Stimulated activated CD8-positive, alpha-beta memory T cell treated with anti-CD3 and anti-CD28 coated beads, Interleukin-12 subunit alpha, Interleukin-12 subunit beta, amount 100 ng/mL, for 24 hours (primary cell): ENCODE measurements around the gene FH.

Source experiments
- DNase-seq: peaks from one replicate; pipeline ENCODE4 v3.0.0-alpha.2; 2020; ENCODE audit errors: extremely low read depth

The FH gene

GRCh38 chr1:241521718-241522117, 2.2 kb upstream of the FH start:
- DNase-seq: no peak

- no peak for DNase-seq
These were observed 518 bp upstream of the FH start for GRCh38 chr1:241520080-241520465.

DNA sequence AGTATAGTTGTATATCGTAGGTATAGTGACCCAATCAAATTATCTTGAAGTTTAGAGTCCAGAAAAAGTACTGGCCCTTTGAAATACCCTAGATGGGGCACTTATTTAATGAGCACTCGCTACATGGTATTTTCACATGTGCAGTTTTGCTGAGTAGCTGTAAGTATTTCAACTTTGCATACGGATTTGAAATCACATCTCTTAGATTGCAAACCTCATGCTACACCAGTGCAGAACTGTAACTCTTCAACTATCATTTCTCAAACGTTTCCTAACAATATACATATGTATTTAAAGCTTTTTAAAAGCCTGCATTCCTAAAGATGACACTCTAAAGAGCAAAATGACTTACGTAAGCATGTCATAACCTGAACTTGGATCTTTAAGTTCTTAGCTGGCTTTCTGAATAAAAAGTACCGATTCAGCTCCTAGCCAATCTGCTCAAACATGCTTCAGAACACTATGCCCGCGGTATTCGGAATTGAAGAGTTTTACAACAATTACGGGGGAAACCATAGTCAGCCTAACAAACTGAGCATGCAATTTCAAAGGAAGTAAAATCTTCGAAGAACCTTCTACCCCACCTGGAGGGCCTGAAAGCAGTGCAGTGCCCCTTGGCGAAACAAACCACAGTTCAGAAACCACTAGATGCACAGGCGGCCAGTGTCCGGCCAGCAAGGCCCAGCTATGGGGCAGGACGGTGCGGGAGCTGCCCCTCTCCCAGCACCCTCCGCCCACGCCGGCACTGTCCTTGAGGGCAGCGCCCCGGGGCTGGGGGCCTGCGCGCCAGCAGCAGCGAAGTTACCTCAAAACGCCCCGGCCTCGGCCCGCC, 863 bp downstream of the FH start:
- DNase-seq: no peak

GRCh38 chr1:241513378-241513777, 6.2 kb downstream of the FH start:
- no peak for DNase-seq

DNA sequence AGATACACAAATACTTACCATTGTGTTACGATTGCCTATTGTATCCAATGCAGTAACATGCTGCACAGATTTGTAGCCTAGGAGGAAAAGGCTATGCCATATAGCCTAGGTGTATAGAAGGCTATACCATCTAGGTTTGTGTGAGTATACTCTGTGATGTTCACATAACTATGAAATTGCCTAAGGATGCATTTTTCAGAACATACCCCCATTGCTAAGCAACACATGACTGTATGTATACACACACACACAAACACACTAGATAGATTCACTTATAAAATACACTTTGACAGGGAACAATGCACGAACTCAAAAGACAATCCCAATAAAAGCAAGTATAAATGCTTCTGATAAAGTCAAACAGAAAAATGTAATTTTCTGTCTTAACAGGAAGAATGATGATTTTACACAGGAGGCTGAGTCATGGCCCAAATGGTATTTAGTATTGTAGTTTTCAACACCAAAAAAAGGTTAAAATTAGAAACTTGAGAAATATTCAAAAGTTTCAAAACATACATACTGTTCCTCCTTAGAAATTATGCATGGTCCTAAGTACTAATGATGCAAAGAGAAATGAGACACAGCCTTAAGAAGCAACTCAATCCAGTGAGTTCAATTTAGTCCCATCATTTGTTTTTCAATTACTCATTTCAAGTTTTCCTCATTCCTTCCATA, 12.2 kb downstream of the FH start:
- DNase-seq: no peak

- no peak for DNase-seq
These were observed 16.1 kb downstream of the FH start for GRCh38 chr1:241503444-241503843.

DNA sequence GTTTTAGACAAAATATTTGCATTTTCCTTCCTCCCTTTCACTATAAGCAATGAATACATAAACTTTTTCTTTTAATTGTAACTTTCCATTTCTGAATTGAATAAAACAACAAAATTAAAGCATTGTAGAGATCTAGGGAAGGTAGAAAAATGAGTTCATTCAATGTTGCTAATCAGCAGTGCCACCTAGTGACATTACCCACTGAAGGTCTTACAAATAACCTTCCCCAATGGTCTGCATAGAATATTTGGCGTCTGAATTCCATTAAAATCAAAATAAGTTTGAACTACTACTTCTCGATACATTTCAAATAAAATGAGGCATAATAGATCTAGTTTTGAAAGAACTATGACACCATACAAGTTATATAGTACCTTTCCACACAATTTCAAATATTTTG, 19.6 kb downstream of the FH start:
- DNase-seq: no peak

DNA sequence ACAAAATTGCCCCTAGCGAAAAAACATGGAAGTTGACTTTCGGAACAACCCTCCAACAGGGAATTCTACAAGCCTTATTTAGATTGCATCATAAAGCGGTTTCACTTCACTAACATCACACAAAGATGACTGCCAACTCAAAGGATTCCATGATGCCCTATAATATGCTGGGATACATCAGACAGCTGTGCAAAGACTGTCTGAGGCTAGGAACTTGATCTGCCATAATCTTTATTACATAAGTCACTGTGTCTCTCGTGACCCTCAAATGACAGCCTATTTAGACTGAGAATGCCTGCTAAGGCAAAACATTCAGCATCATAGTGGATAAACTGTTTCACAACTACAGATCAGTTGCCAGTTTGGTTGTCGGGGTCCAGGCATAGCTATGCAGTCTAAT, 23.8 kb downstream of the FH start:
- DNase-seq: no peak

GRCh38 chr1:241488739-241489138, 30.8 kb downstream of the FH start:
- DNase-seq: no peak

DNA sequence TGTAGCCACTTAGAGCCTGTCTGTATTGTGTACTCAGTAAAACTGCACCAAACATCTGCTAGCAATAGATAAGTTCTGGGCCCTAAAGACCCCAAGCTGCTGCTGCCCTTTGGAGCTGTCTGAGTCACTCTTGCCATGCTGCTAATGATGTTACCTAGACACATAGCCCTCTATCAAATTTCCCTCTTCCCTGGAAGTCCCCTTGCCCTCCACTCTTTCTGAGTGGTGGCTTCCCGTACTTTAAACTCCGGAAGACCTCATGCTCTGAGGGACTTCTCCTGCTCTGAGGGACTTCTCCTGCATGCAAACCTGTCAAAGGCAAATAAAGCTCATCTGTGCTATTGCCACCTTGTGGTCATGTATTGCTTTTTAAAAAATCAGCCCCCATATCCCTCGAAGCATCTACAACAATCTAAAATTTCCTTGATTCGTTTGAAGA, 34.0 kb downstream of the FH start:
- DNase-seq: no peak

DNA sequence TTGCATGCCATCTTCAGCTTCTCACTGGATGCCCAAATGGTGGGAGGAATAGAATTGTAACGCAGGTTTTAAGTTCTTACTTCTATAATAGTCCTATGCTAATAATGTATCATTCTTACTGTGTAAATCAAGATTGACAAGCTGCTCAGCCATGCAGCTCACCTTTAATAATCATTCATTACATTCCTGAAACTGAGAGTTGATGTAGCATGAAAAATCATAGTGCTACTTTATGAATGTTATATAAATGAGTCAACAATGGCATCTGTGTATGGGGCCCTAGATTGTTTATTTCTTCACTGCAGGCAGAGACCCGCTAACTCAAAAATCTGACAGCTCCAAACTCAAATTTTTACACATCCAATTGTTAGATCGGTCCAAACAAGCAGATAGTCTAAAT, 34.4 kb downstream of the FH start:
- no peak for DNase-seq

GRCh38 chr1:241482761-241483250, 36.7 kb downstream of the FH start:
- no peak for DNase-seq

DNA sequence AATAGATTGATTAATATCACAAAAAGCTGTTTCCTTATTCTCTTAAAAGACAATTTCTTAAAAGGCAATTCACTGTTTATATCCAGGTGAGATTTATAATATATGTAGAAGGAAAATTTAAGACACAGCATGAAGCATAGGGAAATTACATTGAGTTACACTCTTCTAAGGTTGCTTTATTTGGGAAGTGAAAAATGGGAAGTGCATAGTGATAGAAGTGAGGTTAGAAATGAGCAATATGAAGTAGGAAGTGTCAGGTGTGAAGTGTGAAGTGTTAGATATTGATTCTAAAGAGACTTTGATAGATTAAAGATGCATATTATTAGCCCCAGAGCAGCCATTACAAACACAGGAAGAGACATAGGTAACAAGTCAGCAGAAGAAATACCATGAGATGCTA, 40.3 kb downstream of the FH start:
- no peak for DNase-seq

GRCh38 chr1:241475671-241476070, 43.9 kb downstream of the FH start:
- no peak for DNase-seq

DNA sequence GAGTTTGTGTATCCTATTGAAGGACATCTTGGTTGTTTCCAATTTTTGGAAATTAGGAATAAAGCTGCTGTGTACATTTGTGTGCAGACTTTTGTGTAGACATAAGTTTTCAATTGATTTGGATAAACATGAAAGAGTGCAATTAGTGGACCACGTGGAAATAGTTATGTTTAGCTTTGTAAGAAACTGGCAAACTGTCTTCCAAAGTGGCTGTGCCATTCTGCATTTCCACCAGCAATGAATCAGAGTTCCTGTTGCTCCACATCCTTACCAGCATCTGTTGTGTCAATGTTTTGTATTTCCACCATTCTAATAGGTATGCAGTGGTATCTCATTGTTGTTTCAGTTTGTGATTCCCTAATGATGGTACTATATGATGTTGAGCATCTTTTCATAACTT, 46.5 kb downstream of the FH start:
- DNase-seq: no peak

- no peak for DNase-seq
These were observed 48.5 kb downstream of the FH start for GRCh38 chr1:241470908-241471590.

DNA sequence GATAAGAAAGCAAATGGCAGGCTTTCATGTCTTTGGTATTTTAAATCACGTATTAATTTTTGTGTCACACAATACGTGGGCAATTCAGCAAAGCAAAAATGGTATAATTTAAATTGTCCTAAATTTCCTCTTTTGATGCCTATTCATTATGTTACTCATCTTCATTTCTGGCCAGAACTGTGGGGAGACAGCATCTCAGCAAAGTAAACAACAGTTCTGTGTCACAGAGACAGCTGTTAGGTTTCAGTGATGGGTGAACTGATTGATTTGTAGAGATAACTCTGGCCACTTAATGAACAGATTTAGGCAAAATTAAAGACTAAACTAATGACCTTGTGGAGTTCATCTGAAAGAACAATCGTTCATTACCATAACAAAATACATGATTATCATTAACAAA, 49.2 kb downstream of the FH start:
- no peak for DNase-seq

- DNase-seq: no peak
These were observed 53.9 kb downstream of the FH start for GRCh38 chr1:241465673-241466072.

DNA sequence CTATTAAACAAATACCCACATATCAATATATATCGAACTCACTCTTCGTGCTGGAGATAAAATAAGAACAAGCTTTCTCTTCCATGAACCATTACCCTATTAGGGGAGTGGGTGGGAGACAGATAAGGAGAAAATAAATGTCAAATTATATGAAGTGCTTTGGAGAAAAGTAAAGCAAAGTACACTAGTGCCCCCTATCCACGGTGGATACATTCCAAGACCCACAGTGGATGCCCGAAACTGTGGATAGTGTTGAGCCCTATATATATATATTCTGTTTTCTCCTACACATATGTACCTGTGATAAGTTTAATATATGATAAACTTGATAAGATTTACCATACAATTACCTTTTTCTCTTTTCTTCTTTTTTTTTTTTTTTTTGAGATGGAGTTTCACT, 54.6 kb downstream of the FH start:
- no peak for DNase-seq

- no peak for DNase-seq
These were observed 57.2 kb downstream of the FH start for GRCh38 chr1:241462391-241462790.

GRCh38 chr1:241460098-241460873, 59.3 kb downstream of the FH start:
- no peak for DNase-seq
